Measurements from ENCODE around the gene C15orf62.

C15orf62 gene

DNA sequence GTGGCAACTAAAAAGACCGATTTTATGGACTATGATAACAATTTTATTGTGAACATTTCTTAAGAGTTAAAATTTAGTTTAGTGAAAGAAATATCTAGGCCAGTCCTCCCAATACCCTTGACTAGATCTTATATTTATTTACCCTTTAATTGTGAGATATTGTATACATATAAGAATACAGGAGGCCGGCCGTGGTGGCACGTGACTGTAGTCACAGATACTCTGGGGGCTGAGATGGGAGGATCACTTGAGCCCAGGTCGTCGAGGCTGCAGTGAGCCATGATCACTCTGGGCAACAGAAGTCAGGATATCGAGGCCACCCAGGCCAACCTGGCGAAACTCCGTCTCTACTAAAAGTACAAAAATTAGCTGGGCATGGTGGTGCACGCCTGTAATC lies 14.0 kb upstream of the C15orf62 start:
- TF ChIP-seq, protein P1, sequence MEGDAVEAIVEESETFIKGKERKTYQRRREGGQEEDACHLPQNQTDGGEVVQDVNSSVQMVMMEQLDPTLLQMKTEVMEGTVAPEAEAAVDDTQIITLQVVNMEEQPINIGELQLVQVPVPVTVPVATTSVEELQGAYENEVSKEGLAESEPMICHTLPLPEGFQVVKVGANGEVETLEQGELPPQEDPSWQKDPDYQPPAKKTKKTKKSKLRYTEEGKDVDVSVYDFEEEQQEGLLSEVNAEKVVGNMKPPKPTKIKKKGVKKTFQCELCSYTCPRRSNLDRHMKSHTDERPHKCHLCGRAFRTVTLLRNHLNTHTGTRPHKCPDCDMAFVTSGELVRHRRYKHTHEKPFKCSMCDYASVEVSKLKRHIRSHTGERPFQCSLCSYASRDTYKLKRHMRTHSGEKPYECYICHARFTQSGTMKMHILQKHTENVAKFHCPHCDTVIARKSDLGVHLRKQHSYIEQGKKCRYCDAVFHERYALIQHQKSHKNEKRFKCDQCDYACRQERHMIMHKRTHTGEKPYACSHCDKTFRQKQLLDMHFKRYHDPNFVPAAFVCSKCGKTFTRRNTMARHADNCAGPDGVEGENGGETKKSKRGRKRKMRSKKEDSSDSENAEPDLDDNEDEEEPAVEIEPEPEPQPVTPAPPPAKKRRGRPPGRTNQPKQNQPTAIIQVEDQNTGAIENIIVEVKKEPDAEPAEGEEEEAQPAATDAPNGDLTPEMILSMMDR (IDR thresholded peaks at IDR 0.05; ENCODE audit: low read depth, low read length), result no peak
- DNase-seq (ENCODE audit: extremely low read depth, low read depth), result no peak

- TF ChIP-seq, protein P1 (IDR thresholded peaks at IDR 0.05; ENCODE audit: low read depth, low read length), result no peak
- no peak for DNase-seq (ENCODE audit: extremely low read depth, low read depth)
Observed at GRCh38 chr15:40756938-40757337, 12.8 kb upstream of the C15orf62 start.

- TF ChIP-seq, protein P1 (IDR thresholded peaks at IDR 0.05; ENCODE audit: low read depth, low read length), result no peak
- no peak for DNase-seq (ENCODE audit: extremely low read depth, low read depth)
Observed at GRCh38 chr15:40759961-40760360, 9.8 kb upstream of the C15orf62 start.

GRCh38 chr15:40762919-40763800 lies 6.6 kb upstream of the C15orf62 start:
- TF ChIP-seq, protein P1 (IDR thresholded peaks at IDR 0.05; ENCODE audit: low read depth, low read length), result no peak
- no peak for DNase-seq (ENCODE audit: extremely low read depth, low read depth)

- TF ChIP-seq, protein P1 (IDR thresholded peaks at IDR 0.05; ENCODE audit: low read depth, low read length), result peak; percentile 24
- no peak for DNase-seq (ENCODE audit: extremely low read depth, low read depth)
Observed at GRCh38 chr15:40763801-40764628, 5.8 kb upstream of the C15orf62 start, which contains the start of gene GCHFR. GCHFR (plus strand) TSS chr15:40764068; CDS start chr15:40764181, 113 bp downstream.

DNA sequence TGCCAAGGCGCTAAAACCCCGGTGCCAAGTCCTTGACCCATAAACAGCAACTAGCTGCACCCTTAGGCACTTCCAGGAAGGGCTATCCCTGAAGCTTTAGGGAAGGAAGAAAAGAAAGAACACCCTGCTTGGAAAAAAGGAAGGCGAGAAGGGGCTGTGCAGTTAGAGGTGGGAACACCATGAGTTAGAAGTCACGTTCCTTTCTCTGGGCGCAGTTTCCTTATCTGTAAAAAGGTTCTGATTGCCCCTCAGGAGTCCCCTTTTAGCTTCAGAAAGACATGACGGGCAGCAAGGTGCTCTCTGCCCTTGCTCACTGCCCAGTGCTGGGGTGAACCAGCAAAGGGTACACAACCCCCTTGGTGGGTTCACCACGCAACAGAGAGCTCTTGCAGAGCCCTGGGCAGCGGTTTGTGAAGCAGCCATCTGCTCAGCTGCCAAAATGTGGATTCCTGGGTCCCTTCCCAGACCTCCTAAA lies 5.1 kb upstream of the C15orf62 start:
- TF ChIP-seq, protein P1 (IDR thresholded peaks at IDR 0.05; ENCODE audit: low read depth, low read length), result no peak
- no peak for DNase-seq (ENCODE audit: extremely low read depth, low read depth)
